Measurements from ENCODE around the gene GRK3.
A peak's percentile ranks its signal among the peaks of the same experiment; 100 is the strongest.
"Not testable (repeated sequence)": the region's sequence is repeated elsewhere in the genome, so short reads cannot be mapped to it uniquely, and the experiment has no call there.

GRK3 gene

GRCh38 chr22:25531677-25532076 is 32.8 kb upstream of the GRK3 start:
- not testable (repeated sequence) for DNase-seq (ENCODE audit: low spot score)

GRCh38 chr22:25534724-25535123 is 29.8 kb upstream of the GRK3 start:
- DNase-seq (ENCODE audit: low spot score), result no peak
- H3K4ac ChIP-seq (ENCODE audit: low read length), result no peak overlapping the region
- H2BK120ac ChIP-seq (ENCODE audit: low read depth, low read length), result no peak overlapping the region
- no peak overlapping the region for H2AK5ac ChIP-seq (ENCODE audit: low read depth, low read length)
- no peak overlapping the region for H2BK5ac ChIP-seq (ENCODE audit: low read length)
- no peak overlapping the region for H3K14ac ChIP-seq (ENCODE audit: low read length)
- H3K4me1 ChIP-seq (ENCODE audit: control insufficient read depth in 2 of 2, insufficient read depth in 1 of 2, low read depth in 1 of 2, low read length in 2 of 2), result no peaks in the 10 kb centered on the region
- no peak overlapping the region for H3K27ac ChIP-seq (replicated peaks; ENCODE audit: low read length)
- H3K36me3 ChIP-seq (replicated peaks in 1 of 2; ENCODE audit: control insufficient read depth in 2 of 2, insufficient read depth in 2 of 2, low read length in 2 of 2), result no peaks in the 10 kb centered on the region
- no peak overlapping the region for H3K4me3 ChIP-seq (ENCODE audit: low read length in 2 of 2)
- no peak overlapping the region for H2AFZ ChIP-seq (ENCODE audit: low read length)
- no peak overlapping the region for H4K8ac ChIP-seq (ENCODE audit: low read depth, low read length)
- peaks cover 0 to 5% of the 10 kb centered on the region in 2 donors for H3K9me3 ChIP-seq (replicated peaks in 1 of 2; ENCODE audit: control insufficient read depth in 2 of 2, insufficient read depth in 1 of 2, low read depth in 1 of 2, low read length in 2 of 2)
- no peak overlapping the region for H3K18ac ChIP-seq (ENCODE audit: low read length)
- no peak overlapping the region for H3K9ac ChIP-seq (ENCODE audit: low read depth, low read length, poor library complexity)
- no peaks in the 10 kb centered on the region for H3K79me1 ChIP-seq (ENCODE audit: low read depth, low read length)
- WGBS, 2 donors (ENCODE audit: extremely low coverage in 2 of 2, insufficient read length in 2 of 2, insufficient replicate concordance in 1 of 2), result no CpG with 5 or more reads among the region's 3 CpGs
- no peak overlapping the region for H2BK15ac ChIP-seq (ENCODE audit: low read length)
- no peak overlapping the region for H3K23ac ChIP-seq (ENCODE audit: low read depth, low read length, poor library complexity)
- H4K91ac ChIP-seq (ENCODE audit: low read depth, low read length, poor library complexity), result no peak overlapping the region
- H3K4me2 ChIP-seq (ENCODE audit: insufficient read depth, low read length, poor library complexity, severe bottlenecking), result no peak overlapping the region
- H3K27me3 ChIP-seq (ENCODE audit: control insufficient read depth in 3 of 3, insufficient read depth in 3 of 3, low read depth in 1 of 3, low read length in 3 of 3), result no peaks in the 10 kb centered on the region
- no peak overlapping the region for H2BK12ac ChIP-seq (ENCODE audit: low read length)

More at GRCh38 chr22:25531677-25532076, 32.8 kb upstream of the GRK3 start:
- H4K8ac ChIP-seq (ENCODE audit: low read depth, low read length); H2AFZ ChIP-seq (ENCODE audit: low read length); H3K9ac ChIP-seq (ENCODE audit: low read depth, low read length, poor library complexity); H3K27ac ChIP-seq (replicated peaks; ENCODE audit: low read length); H2BK120ac ChIP-seq (ENCODE audit: low read depth, low read length); H2BK15ac ChIP-seq (ENCODE audit: low read length); H3K9me3 ChIP-seq (replicated peaks in 1 of 2; ENCODE audit: control insufficient read depth in 2 of 2, insufficient read depth in 1 of 2, low read depth in 1 of 2, low read length in 2 of 2); H3K23ac ChIP-seq (ENCODE audit: low read depth, low read length, poor library complexity); H3K4me1 ChIP-seq (ENCODE audit: control insufficient read depth in 2 of 2, insufficient read depth in 1 of 2, low read depth in 1 of 2, low read length in 2 of 2); H3K14ac ChIP-seq (ENCODE audit: low read length); H3K27me3 ChIP-seq (ENCODE audit: control insufficient read depth in 3 of 3, insufficient read depth in 3 of 3, low read depth in 1 of 3, low read length in 3 of 3); H3K18ac ChIP-seq (ENCODE audit: low read length); H2AK5ac ChIP-seq (ENCODE audit: low read depth, low read length); H3K79me1 ChIP-seq (ENCODE audit: low read depth, low read length); H3K36me3 ChIP-seq (replicated peaks in 1 of 2; ENCODE audit: control insufficient read depth in 2 of 2, insufficient read depth in 2 of 2, low read length in 2 of 2); H3K4ac ChIP-seq (ENCODE audit: low read length); H2BK5ac ChIP-seq (ENCODE audit: low read length); H4K91ac ChIP-seq (ENCODE audit: low read depth, low read length, poor library complexity); H3K4me3 ChIP-seq (ENCODE audit: low read length in 2 of 2); H2BK12ac ChIP-seq (ENCODE audit: low read length); H3K4me2 ChIP-seq (ENCODE audit: insufficient read depth, low read length, poor library complexity, severe bottlenecking): not testable (repeated sequence)
- no CpG with 5 or more reads among the region's 4 CpGs for WGBS, 2 donors (ENCODE audit: extremely low coverage in 2 of 2, insufficient read length in 2 of 2, insufficient replicate concordance in 1 of 2)

- H3K9ac ChIP-seq (ENCODE audit: low read depth, low read length, poor library complexity), result no peak overlapping the region
- no peaks in the 10 kb centered on the region for H3K4me1 ChIP-seq (ENCODE audit: control insufficient read depth in 2 of 2, insufficient read depth in 1 of 2, low read depth in 1 of 2, low read length in 2 of 2)
- H3K23ac ChIP-seq (ENCODE audit: low read depth, low read length, poor library complexity), result no peak overlapping the region
- no peak overlapping the region for H3K14ac ChIP-seq (ENCODE audit: low read length)
- peaks cover 0 to 5% of the 10 kb centered on the region in 2 donors for H3K9me3 ChIP-seq (replicated peaks in 1 of 2; ENCODE audit: control insufficient read depth in 2 of 2, insufficient read depth in 1 of 2, low read depth in 1 of 2, low read length in 2 of 2)
- DNase-seq (ENCODE audit: low spot score), result no peak
- H2BK15ac ChIP-seq (ENCODE audit: low read length), result no peak overlapping the region
- no peak overlapping the region for H3K18ac ChIP-seq (ENCODE audit: low read length)
- no peak overlapping the region for H2BK12ac ChIP-seq (ENCODE audit: low read length)
- H4K91ac ChIP-seq (ENCODE audit: low read depth, low read length, poor library complexity), result no peak overlapping the region
- H2AFZ ChIP-seq (ENCODE audit: low read length), result no peak overlapping the region
- no CpG with 5 or more reads among the region's 4 CpGs for WGBS, 2 donors (ENCODE audit: extremely low coverage in 2 of 2, insufficient read length in 2 of 2, insufficient replicate concordance in 1 of 2)
- H3K27me3 ChIP-seq (ENCODE audit: control insufficient read depth in 3 of 3, insufficient read depth in 3 of 3, low read depth in 1 of 3, low read length in 3 of 3), result no peaks in the 10 kb centered on the region
- no peak overlapping the region for H2AK5ac ChIP-seq (ENCODE audit: low read depth, low read length)
- H3K4ac ChIP-seq (ENCODE audit: low read length), result no peak overlapping the region
- no peak overlapping the region for H4K8ac ChIP-seq (ENCODE audit: low read depth, low read length)
- no peak overlapping the region for H2BK120ac ChIP-seq (ENCODE audit: low read depth, low read length)
- H3K4me3 ChIP-seq (ENCODE audit: low read length in 2 of 2), result no peak overlapping the region
- H3K27ac ChIP-seq (replicated peaks; ENCODE audit: low read length), result no peak overlapping the region
- no peak overlapping the region for H3K4me2 ChIP-seq (ENCODE audit: insufficient read depth, low read length, poor library complexity, severe bottlenecking)
- no peak overlapping the region for H2BK5ac ChIP-seq (ENCODE audit: low read length)
- no peaks in the 10 kb centered on the region for H3K36me3 ChIP-seq (replicated peaks in 1 of 2; ENCODE audit: control insufficient read depth in 2 of 2, insufficient read depth in 2 of 2, low read length in 2 of 2)
- H3K79me1 ChIP-seq (ENCODE audit: low read depth, low read length), result no peaks in the 10 kb centered on the region
These were observed 27.9 kb upstream of the GRK3 start for GRCh38 chr22:25536589-25536988.

DNA sequence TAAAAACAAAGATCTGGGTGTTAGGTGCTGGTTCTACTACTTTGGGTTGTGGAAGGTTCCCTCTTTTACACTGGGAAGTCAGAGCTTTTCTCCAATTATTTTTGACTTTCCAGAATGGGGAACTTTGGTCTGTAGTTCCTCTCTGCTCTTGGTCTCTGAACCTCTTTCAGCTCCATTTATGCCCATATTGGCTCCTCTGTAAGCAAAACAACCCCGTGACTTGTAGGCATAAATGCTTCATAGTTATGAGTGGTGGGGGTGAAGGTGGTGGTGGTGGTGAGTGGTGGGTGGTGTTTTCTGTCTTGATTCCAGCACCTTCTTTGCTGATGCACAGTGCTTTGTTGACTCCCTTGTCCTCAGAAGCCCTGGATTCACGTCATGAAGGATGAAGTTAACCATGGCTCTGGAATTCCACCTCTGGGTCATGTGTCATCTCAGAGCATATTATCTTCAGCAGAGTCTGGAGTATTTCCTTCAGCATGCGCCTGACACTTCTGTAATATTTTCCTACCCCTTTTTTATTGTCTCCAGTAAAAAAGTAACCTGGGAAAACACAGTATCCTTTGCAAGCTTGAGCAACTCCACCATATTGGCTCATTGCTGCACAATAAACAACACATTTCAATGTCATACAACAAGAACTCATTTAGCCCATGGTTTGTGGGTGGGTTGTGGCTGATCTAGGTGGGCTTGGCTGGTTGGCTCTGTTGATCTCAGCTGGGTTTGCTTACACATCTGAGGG is 24.1 kb upstream of the GRK3 start:
- WGBS, 2 donors (ENCODE audit: extremely low coverage in 2 of 2, insufficient read length in 2 of 2, insufficient replicate concordance in 1 of 2), result no CpG with 5 or more reads among the region's 3 CpGs
- H2BK12ac ChIP-seq (ENCODE audit: low read length), result no peak overlapping the region

More for the DNA sequence above, 24.1 kb upstream of the GRK3 start:
- Histone ChIP-seq H3K9ac (ENCODE audit: low read depth, low read length, poor library complexity) (no peak overlapping the region), H2AFZ (ENCODE audit: low read length) (no peak overlapping the region), H3K23ac (ENCODE audit: low read depth, low read length, poor library complexity) (no peak overlapping the region), H3K4me2 (ENCODE audit: insufficient read depth, low read length, poor library complexity, severe bottlenecking) (no peak overlapping the region), H3K14ac (ENCODE audit: low read length) (no peak overlapping the region), H2BK5ac (ENCODE audit: low read length) (no peak overlapping the region), H2BK15ac (ENCODE audit: low read length) (no peak overlapping the region), H2AK5ac (ENCODE audit: low read depth, low read length) (no peak overlapping the region), H3K4ac (ENCODE audit: low read length) (no peak overlapping the region), H3K27ac (replicated peaks; ENCODE audit: low read length) (no peak overlapping the region), H3K4me1 (ENCODE audit: control insufficient read depth in 2 of 2, insufficient read depth in 1 of 2, low read depth in 1 of 2, low read length in 2 of 2) (no peaks in the 10 kb centered on the region), H3K4me3 (ENCODE audit: low read length in 2 of 2) (peak overlapping the region in 1 of 2 donors; percentile 1), H3K36me3 (replicated peaks in 1 of 2; ENCODE audit: control insufficient read depth in 2 of 2, insufficient read depth in 2 of 2, low read length in 2 of 2) (no peaks in the 10 kb centered on the region), H2BK120ac (ENCODE audit: low read depth, low read length) (no peak overlapping the region), H4K8ac (ENCODE audit: low read depth, low read length) (no peak overlapping the region), H3K79me1 (ENCODE audit: low read depth, low read length) (no peaks in the 10 kb centered on the region), H3K9me3 (replicated peaks in 1 of 2; ENCODE audit: control insufficient read depth in 2 of 2, insufficient read depth in 1 of 2, low read depth in 1 of 2, low read length in 2 of 2) (no peaks in the 10 kb centered on the region), H4K91ac (ENCODE audit: low read depth, low read length, poor library complexity) (no peak overlapping the region), H3K27me3 (ENCODE audit: control insufficient read depth in 3 of 3, insufficient read depth in 3 of 3, low read depth in 1 of 3, low read length in 3 of 3) (no peaks in the 10 kb centered on the region), H3K18ac (ENCODE audit: low read length) (no peak overlapping the region)
- DNase-seq (ENCODE audit: low spot score), result no peak

All from neuronal stem cell (in vitro differentiated cells).